Effector memory CD4-positive, alpha-beta T cell (primary cell): ENCODE data around the gene SLC23A2.

ENCODE experiments used
- DNase-seq, 3 donors: peaks; one replicate each; pipeline ENCODE4 v3.0.0-alpha.2; 2020
- H3K27ac ChIP-seq: 2 replicates; pipeline ENCODE4 v1.7.0; 2013; ENCODE audit warnings: mild to moderate bottlenecking, low read length, moderate library complexity; ENCODE audit not compliant: insufficient read depth, poor library complexity, severe bottlenecking
- H3K27me3 ChIP-seq: replicated peaks from 2 replicates; pipeline ENCODE4 v1.7.0; 2013; ENCODE audit warnings: mild to moderate bottlenecking, low read length; ENCODE audit not compliant: insufficient read depth, control insufficient read depth, poor library complexity, severe bottlenecking
- H3K36me3 ChIP-seq: 2 replicates; pipeline ENCODE4 v1.7.0; 2013; ENCODE audit warnings: mild to moderate bottlenecking, low read length, moderate library complexity; ENCODE audit not compliant: control insufficient read depth, insufficient read depth
- H3K4me1 ChIP-seq: 2 replicates; pipeline ENCODE4 v1.7.0; 2013; ENCODE audit warnings: low read length, mild to moderate bottlenecking; ENCODE audit not compliant: control insufficient read depth, insufficient read depth, poor library complexity, severe bottlenecking
- H3K4me3 ChIP-seq: 2 replicates; pipeline ENCODE4 v1.7.0; 2013; ENCODE audit warnings: low read length, low read depth, mild to moderate bottlenecking; ENCODE audit not compliant: insufficient read depth, poor library complexity, severe bottlenecking
- H3K9me3 ChIP-seq: 2 replicates; pipeline ENCODE4 v1.7.0; 2013; ENCODE audit warnings: mild to moderate bottlenecking, low read length, moderate library complexity; ENCODE audit not compliant: control insufficient read depth

The SLC23A2 gene

DNA sequence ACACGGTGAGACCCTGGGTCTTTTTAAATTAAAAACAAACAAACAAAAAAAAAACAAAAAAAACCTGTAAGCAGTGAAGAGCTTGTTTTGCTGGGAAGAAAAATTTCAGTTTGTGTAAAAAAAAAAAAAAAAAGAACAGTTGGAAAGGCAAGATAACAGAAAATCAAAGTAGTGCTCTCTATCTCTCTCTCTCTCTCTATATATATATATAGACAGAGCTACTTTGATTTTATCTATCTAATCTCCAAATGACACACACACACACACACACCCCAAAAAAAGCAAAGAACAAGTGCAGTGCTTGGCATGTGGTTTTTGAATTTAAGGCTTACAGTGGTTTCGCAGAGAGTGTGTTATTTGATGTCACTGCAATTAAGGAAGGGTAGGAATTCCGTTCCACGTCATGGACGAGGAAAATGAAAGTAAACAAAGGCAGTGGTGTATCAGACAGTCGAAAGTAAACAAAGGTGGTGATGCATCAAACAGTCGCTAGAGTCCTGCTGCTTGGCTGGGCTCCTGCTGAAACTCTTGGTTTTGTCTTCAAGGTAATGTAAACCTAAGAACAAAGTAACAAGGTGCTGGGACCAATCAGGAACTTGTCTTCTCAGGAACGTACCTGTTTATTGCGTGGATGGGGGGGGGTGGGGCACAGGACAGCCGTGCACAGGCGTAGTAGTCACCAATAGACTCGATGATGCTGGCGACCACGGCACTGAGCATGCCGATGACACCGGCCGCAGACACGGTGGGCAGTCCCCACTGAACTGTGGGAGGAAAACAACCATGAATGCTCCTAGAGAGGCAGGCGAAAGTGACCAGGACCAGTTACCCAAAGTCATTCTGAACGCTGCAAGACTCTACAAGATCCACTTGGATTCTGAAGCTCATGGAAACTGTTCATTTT is 131.8 kb downstream of the SLC23A2 start:
- peaks cover 16% of the 10 kb centered on the region for H3K36me3 ChIP-seq

GRCh38 chr20:4867051-4867450 is 134.3 kb downstream of the SLC23A2 start:
- DNase-seq, result no peak
- Histone ChIP-seq H3K4me3 (no peak overlapping the region), H3K9me3 (no peaks in the 10 kb centered on the region), H3K27me3 (no peaks in the 10 kb centered on the region), H3K36me3 (peaks cover 12% of the 10 kb centered on the region), H3K4me1 (no peaks in the 10 kb centered on the region), H3K27ac (no peak overlapping the region)

More for the DNA sequence above, 131.8 kb downstream of the SLC23A2 start:
- Histone ChIP-seq H3K9me3 (no peaks in the 10 kb centered on the region), H3K4me1 (no peaks in the 10 kb centered on the region), H3K4me3 (no peak overlapping the region), H3K27ac (no peak overlapping the region), H3K27me3 (no peaks in the 10 kb centered on the region)
- peak in 1 of 3 donors; percentile 12 for DNase-seq

DNA sequence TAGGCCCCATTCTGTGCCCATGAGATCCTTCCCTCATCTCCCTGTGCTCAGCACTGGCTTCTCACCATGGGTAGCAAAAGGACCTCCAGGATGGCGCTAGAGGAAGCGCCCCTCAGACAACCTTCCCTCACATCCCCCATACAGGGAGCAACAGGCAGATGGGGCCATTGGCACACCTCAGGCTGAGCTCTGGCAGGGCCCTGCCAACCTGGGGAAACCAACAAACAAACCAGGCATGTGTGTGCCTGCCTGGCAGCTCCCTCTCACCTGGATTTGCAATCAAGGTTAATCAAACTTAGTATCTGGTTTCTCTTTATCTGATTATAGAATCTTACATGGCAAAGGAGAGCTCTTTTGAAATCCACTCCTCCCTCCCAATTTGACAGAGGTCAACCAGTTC is 134.9 kb downstream of the SLC23A2 start:
- no peak for DNase-seq
- peaks cover 15% of the 10 kb centered on the region for H3K36me3 ChIP-seq
- no peaks in the 10 kb centered on the region for H3K27me3 ChIP-seq
- no peaks in the 10 kb centered on the region for H3K4me1 ChIP-seq
- no peak overlapping the region for H3K4me3 ChIP-seq
- H3K27ac ChIP-seq, result no peak overlapping the region
- H3K9me3 ChIP-seq, result no peaks in the 10 kb centered on the region

DNA sequence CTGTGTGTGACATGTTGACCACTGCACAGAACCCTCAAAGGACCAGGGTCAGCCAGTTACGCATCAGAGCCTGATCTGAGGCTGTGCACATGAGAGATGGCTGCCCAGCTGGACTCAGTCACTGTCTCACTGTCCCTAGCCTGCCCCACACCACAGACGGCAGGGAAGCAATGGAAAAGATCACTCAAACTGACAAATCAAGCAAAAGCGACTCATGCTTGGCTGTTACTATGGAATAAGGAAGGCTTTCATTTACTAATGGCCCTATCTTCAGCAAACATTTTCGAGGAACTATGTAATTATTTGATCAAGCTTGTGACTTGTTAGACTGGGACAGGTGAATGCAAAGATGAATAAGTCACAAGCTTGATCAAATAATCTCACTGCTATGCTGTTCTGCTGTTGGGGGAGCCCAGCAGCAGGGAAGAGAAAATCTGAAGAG is 137.0 kb downstream of the SLC23A2 start:
- H3K36me3 ChIP-seq, result peaks cover 32% of the 10 kb centered on the region
- H3K27ac ChIP-seq, result no peak overlapping the region
- DNase-seq, result no peak

DNA sequence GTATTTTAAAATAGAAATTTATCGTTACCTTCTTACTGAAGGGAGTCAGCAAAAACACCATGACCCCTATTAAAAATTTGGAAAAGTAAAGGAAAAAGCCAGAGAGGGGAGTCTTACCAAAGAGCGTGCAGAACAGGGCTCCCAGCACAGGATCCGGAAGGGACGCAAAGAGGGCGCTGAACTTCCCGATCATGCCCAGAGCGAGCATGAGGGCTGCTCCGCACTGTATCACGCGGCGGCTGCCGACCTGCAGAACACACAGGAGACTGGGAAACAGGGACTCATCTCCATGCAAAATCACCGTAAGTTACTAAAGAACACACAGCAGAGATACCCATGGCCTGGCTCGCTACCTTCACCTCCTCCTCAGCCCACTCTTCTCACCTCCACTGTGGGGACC is 138.6 kb downstream of the SLC23A2 start:
- Histone ChIP-seq H3K4me1 (no peaks in the 10 kb centered on the region), H3K36me3 (peaks cover 47% of the 10 kb centered on the region), H3K9me3 (no peaks in the 10 kb centered on the region), H3K4me3 (no peak overlapping the region), H3K27me3 (no peaks in the 10 kb centered on the region), H3K27ac (no peak overlapping the region)
- DNase-seq, result no peak

More for the DNA sequence above, 137.0 kb downstream of the SLC23A2 start:
- no peaks in the 10 kb centered on the region for H3K27me3 ChIP-seq
- no peaks in the 10 kb centered on the region for H3K9me3 ChIP-seq
- H3K4me1 ChIP-seq, result no peaks in the 10 kb centered on the region
- no peak overlapping the region for H3K4me3 ChIP-seq

DNA sequence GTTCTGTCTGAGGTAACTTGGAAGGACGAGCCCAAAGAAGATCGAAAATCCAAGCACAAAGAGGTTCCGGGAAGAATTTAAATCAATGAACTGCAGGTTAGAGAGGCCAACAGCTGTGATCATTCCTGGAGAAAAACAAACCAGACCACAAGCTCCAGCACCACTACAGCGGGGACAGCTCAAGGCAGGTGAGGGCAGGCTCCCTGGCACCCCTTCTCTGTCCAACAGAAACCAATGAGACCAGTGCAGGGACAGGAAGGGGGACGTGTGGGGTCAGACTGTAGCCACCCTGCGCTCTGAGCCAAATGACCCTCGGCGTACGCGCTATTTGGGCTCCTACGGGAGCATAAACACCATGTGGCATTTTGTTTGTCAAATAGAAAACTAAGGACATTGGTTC is 139.3 kb downstream of the SLC23A2 start:
- no peak for DNase-seq
- no peaks in the 10 kb centered on the region for H3K9me3 ChIP-seq
- H3K4me1 ChIP-seq, result no peaks in the 10 kb centered on the region
- no peak overlapping the region for H3K4me3 ChIP-seq
- no peaks in the 10 kb centered on the region for H3K27me3 ChIP-seq
- peaks cover 49% of the 10 kb centered on the region for H3K36me3 ChIP-seq
- H3K27ac ChIP-seq, result no peak overlapping the region

DNA sequence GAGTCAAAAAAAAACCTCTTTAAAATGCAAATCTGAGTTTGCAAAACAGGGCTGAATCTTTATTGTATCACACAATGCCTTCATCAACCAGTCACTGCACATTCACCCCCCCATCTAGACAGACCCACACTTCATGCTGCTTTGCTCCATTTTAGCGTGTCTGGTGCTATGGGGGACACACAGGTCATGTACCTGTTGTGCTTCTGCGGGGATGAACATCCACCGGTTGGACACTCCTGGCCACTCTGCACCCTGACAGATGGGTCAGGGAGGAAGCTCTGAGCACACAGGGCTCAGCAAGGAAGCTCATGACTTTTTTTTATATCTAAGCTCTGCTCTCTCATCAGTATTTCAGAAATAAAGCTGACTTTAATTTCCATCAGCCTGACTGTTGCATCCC is 143.3 kb downstream of the SLC23A2 start:
- Histone ChIP-seq H3K36me3 (peaks cover 46% of the 10 kb centered on the region), H3K4me1 (no peaks in the 10 kb centered on the region), H3K27me3 (no peaks in the 10 kb centered on the region), H3K9me3 (no peaks in the 10 kb centered on the region), H3K27ac (no peak overlapping the region), H3K4me3 (no peak overlapping the region)
- no peak for DNase-seq

GRCh38 chr20:4856022-4856755 is 145.1 kb downstream of the SLC23A2 start:
- Histone ChIP-seq H3K27me3 (no peaks in the 10 kb centered on the region), H3K27ac (no peak overlapping the region), H3K9me3 (no peaks in the 10 kb centered on the region), H3K36me3 (peaks cover 40% of the 10 kb centered on the region), H3K4me3 (no peak overlapping the region), H3K4me1 (no peaks in the 10 kb centered on the region)
- no peak for DNase-seq

GRCh38 chr20:4855555-4855954 is 145.8 kb downstream of the SLC23A2 start:
- H3K9me3 ChIP-seq, result no peaks in the 10 kb centered on the region
- DNase-seq, result no peak
- H3K4me1 ChIP-seq, result no peaks in the 10 kb centered on the region
- H3K36me3 ChIP-seq, result peaks cover 36% of the 10 kb centered on the region
- H3K27ac ChIP-seq, result no peak overlapping the region
- no peak overlapping the region for H3K4me3 ChIP-seq
- H3K27me3 ChIP-seq, result no peaks in the 10 kb centered on the region

DNA sequence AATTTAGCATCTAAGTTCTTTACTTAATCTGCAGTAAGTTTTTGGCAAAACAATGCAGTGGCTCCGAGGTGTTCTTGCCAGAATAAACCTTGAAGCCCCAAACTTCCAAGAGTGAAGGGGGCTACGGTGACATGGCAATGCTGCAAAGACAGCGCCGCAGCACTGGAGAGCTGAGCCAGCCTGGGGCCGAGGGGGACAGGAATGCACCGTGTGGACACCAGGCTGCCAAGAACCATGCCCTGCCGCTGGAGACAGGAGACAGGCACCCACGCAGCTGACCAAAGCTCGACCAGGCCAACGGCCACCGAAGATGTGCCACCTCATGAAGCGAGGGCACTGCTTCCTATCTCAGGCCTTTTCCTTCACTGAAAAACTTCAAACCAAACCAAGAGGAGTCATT is 146.2 kb downstream of the SLC23A2 start:
- no peak for DNase-seq
- H3K27me3 ChIP-seq, result no peaks in the 10 kb centered on the region
- no peaks in the 10 kb centered on the region for H3K4me1 ChIP-seq
- H3K36me3 ChIP-seq, result peaks cover 31% of the 10 kb centered on the region
- no peaks in the 10 kb centered on the region for H3K9me3 ChIP-seq
- no peak overlapping the region for H3K4me3 ChIP-seq
- no peak overlapping the region for H3K27ac ChIP-seq
